Fibroblast of villous mesenchyme (primary cell): ENCODE results near the gene TRMT44. TPM values are rescaled to one million over a fixed set of nuclear protein-coding genes. Genes with fewer than 3 reads are reported as not detected.

ENCODE experiments used
- DNase-seq: peaks from one replicate; pipeline ENCODE4 v3.0.0-alpha.2; 2010; ENCODE audit warnings: low read depth
- H3K4me3 ChIP-seq: 2 replicates; pipeline ENCODE4 v1.5.1; 2011; ENCODE audit warnings: low read depth, mild to moderate bottlenecking, low read length
- total RNA-seq: library from RNA; depleted of rRNA; stranded (reverse); fragments of >200 nt; gene quantifications from 2 replicates; pipeline ENCODE4 v1.2.3, GENCODE V29; 2012
- TF ChIP-seq, protein P1 (sequence below): IDR thresholded peaks from 2 replicates; pipeline ENCODE4 v1.5.1; 2012; ENCODE audit warnings: low read depth, mild to moderate bottlenecking, low read length; ENCODE audit not compliant: insufficient read depth

TRMT44 gene
- total RNA-seq, 1 donor: 19.4 TPM

DNA sequence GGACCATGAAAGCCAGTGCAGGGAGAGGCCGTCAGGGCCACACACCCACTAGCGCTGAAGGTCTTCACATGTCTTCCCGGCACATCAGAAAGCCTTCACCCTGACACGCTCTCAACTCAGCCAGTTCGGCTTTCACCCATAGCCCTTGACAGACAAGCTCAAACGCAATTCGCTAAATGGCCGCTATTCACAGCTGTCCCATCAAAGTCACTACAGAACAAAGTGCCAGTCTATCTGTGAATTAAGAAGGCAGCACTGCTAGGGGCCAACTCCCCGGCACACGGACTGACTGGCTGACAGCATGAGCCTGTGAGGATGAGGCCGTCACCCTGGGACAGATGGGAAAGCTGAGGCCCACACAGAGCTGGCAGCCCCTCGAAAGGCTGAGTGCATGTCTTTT lies 45.8 kb upstream of the TRMT44 start:
- no peak for DNase-seq
- H3K4me3 ChIP-seq: no peak overlapping the region

DNA sequence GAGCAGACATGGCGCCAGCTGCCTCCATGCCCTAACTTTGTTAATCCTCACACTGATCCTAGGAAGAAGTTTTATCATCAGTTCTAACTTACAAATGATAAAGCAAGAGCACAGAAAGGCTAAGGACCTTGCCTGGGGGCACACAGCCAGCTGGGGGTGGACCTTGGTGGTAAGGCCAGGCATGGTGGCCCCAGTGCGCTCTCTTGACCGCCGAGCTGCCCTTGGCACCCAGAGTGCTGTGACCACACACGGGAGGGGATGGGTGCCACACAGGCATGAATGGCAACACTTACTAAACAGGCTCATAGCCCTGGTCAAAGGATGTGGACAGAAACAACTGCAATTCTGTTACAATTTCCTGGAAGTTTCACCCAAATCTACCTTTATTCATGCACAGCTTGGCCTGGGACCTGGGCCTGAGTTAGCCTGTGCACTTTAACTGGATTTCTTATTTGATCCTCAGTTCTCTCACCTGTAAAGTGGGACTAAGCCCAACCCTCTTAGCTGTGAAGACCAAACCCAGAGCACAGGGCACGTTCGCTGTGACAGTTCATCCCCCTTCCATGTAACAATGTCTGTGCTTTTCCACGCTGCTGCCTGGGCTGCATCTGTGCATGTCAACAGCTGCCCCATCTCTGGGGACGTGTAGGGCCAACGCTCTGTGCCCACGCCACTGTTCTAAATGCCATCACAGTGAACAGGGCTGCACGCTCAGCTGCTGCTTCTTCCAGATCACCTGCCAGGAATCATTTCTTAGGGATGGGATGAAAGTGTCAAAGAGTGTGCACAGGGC lies 44.9 kb upstream of the TRMT44 start:
- TF ChIP-seq, protein P1, sequence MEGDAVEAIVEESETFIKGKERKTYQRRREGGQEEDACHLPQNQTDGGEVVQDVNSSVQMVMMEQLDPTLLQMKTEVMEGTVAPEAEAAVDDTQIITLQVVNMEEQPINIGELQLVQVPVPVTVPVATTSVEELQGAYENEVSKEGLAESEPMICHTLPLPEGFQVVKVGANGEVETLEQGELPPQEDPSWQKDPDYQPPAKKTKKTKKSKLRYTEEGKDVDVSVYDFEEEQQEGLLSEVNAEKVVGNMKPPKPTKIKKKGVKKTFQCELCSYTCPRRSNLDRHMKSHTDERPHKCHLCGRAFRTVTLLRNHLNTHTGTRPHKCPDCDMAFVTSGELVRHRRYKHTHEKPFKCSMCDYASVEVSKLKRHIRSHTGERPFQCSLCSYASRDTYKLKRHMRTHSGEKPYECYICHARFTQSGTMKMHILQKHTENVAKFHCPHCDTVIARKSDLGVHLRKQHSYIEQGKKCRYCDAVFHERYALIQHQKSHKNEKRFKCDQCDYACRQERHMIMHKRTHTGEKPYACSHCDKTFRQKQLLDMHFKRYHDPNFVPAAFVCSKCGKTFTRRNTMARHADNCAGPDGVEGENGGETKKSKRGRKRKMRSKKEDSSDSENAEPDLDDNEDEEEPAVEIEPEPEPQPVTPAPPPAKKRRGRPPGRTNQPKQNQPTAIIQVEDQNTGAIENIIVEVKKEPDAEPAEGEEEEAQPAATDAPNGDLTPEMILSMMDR: no peak
- no peak for DNase-seq
- H3K4me3 ChIP-seq: no peak overlapping the region

More for the DNA sequence above, 45.8 kb upstream of the TRMT44 start:
- TF ChIP-seq, protein P1: no peak

DNA sequence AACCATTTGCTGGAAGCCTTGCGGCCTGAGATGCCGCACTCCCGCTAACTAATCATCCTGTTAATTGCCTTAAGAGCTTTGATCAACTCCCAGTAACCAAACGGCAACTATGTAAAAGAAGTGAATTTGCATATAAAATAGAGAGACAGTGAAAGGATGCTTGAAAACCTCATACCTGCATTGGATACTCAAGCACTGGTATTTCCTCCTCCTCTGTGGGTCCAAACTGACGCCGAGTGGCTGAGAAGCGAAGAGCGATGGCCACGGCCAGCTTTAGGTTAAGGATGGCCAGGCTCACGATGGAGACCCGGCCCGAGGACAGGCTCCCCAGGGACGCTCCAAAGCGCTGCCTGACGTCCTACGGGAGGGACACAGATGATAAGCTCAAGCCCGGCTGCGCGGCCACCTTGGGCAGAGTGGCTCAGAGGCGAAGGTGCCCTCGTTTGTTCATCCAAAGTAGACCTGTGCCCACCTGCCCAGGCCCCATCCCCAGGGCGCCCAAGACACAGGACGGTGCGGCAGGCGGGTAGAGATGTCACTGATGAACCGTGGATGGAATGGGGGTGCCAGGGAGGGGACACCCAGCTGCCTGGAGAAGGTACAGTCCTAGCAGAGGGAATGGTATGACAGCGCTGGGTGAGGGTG lies 43.7 kb upstream of the TRMT44 start:
- DNase-seq: no peak

DNA sequence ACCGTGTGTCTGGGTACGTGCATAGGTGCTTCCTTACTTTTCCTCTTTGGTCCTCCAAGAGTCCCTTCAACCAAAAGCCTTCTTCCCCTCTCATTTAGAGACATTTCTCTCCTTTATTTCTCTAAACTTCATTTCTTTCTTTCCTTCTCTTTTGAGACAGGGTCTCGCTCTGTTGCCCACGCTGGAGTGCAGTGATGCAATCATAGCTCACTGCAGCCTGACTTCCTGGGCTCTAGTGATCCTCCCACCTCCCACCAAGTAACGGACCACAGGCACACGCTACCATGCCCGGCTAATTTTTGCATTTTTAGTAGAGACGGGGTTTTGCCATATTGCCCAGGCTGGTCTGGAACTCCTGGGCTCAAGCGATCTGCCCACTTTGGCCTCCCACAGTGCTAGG lies 42.2 kb upstream of the TRMT44 start:
- no peak overlapping the region for H3K4me3 ChIP-seq
- TF ChIP-seq, protein P1: no peak
- DNase-seq: no peak

More for the DNA sequence above, 43.7 kb upstream of the TRMT44 start:
- TF ChIP-seq, protein P1: no peak
- no peak overlapping the region for H3K4me3 ChIP-seq

DNA sequence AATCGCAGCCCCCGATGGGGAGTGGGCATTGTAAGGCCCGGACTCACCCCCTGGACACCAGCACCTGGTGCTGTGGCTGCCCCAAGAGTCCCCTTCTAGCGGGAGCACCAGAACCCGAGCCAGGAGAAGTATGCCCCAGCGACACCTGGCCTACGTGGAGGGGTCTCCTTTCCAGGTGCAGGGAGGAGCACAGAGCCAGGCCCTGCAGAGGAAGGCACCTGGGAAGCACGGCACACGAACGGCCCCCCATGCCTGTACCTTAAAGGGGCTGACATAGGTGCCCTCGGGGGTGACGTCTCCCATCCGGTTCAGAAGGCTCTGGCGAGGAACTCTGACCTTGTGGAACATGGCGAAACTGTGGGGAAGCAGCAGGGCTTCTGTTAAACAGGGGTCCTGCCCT lies 41.3 kb upstream of the TRMT44 start:
- TF ChIP-seq, protein P1: no peak
- H3K4me3 ChIP-seq: no peak overlapping the region
- DNase-seq: no peak

DNA sequence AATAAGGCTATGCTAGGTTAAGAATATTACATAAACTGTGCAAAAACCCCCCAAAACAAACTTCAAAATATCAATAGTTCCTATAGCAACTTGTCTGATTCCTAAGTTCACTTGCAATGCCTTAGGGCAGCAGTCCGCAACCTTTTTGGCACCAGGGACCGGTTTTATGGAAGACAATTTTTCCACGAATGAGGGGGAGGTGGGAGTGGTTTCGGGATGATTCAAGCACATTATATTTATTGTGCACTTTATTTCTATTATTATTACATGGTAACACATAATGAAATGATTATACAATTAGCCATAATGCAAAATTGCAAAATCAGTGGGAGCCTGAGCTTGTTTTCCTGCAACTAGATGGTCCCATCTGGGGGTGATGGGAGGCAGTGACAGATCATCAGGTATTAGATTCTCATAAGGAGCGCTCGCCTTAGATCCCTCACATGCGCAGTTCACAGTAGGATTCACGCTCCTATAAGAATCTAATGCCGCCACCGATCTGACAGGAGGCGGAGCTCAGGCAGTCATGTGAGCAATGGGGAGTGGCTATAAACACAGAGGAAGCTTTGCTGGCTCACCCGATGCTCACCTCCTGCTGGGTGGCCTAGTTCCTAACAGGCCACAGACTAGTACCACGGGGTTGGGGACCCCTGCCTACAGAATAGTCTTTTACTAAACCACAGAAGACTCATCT lies 39.8 kb upstream of the TRMT44 start:
- TF ChIP-seq, protein P1: no peak
- no peak overlapping the region for H3K4me3 ChIP-seq
- no peak for DNase-seq
